Psoas muscle (tissue), 8 donors: Measurements from ENCODE around the gene SOX9. TPM values are rescaled to one million over a fixed set of nuclear protein-coding genes. Genes with fewer than 3 reads are reported as not detected.
A peak's percentile ranks its signal among the peaks of the same experiment; 100 is the strongest.

Experiments
- ATAC-seq, 4 donors: fragments of 200-7000 bp; cut with Tn5 transposase; one replicate each; pipeline ENCODE4 v1.9.1; 2020; ENCODE audit warnings: moderate library complexity in 3 of 4, mild to moderate bottlenecking in 2 of 4
- DNase-seq, 2 donors: peaks; one replicate each; pipeline ENCODE4 v3.0.0-alpha.2; 2020
- H3K27ac ChIP-seq: fragments of 200-600 bp; one replicate; pipeline ENCODE4 v1.8.0; 2022
- H3K27me3 ChIP-seq, 3 donors: fragments of 200-600 bp in 1 of 3; one replicate each; pipeline versions ENCODE4 v1.6.1 to v1.8.0; 2013 to 2022; ENCODE audit warnings: low read length in 2 of 3, mild to moderate bottlenecking in 2 of 3, moderate library complexity in 1 of 3; ENCODE audit not compliant: insufficient read depth in 3 of 3
- H3K36me3 ChIP-seq, 2 donors: fragments of 200-600 bp in 1 of 2; one replicate each; pipeline versions ENCODE4 v1.6.1 to v1.8.0; 2013 to 2022; ENCODE audit warnings: low read depth in 1 of 2, mild to moderate bottlenecking in 1 of 2, moderate library complexity in 1 of 2; ENCODE audit not compliant: insufficient read depth in 1 of 2
- H3K4me1 ChIP-seq: fragments of 200-600 bp; one replicate; pipeline ENCODE4 v1.8.0; 2022
- H3K4me3 ChIP-seq: fragments of 200-600 bp; one replicate; pipeline ENCODE4 v1.8.0; 2022; ENCODE audit warnings: mild to moderate bottlenecking
- H3K9me3 ChIP-seq: fragments of 200-600 bp; one replicate; pipeline ENCODE4 v1.8.0; 2022
- WGBS, 3 donors: extraction: QIAGEN DNeasy Blood & Tissue Kit; methylation state at CpG; one replicate each; pipeline versions ENCODE4 v1.1.6 to v1.1.7; 2013; 5-methylcytosine and 5-hydroxymethylcytosine counted together
- intact Hi-C, 2 donors: fragments of 100-400 bp; cut with DNase I; formaldehyde crosslinking; loops; one replicate each; pipeline versions ENCODE4 v1.11.0 to v1.14.2; 2022
- polyA plus RNA-seq, 3 donors: library from polyadenylated mRNA; stranded (reverse); fragments of 200-250 nt; gene quantifications; one replicate each; pipeline ENCODE4 v1.2.3, GENCODE V29; 2013
- total RNA-seq, 4 donors: library from RNA; stranded (reverse); fragmentation: NEBNext Ultra II Directional in 2 of 4; extraction: Animal tissue kit (Norgen Biotek cat#: 25700) in 2 of 4; gene quantifications; one replicate each; pipeline versions ENCODE4 v1.2.1 to v1.2.4, GENCODE V29; 2021 to 2023
- TF ChIP-seq, protein P1 (sequence below): fragments of 200-600 bp; IDR thresholded peaks from one replicate; pipeline ENCODE4 v1.8.0; 2022; ENCODE audit warnings: antibody characterized with exemption
- donor health status: healthy with polysubstance abuse.
- donor health status: DM: no; HTN: no; CAD: no; lungs with moderate emphysema.
- donor health status: Bipolar disorder and iron deficiency.
- donor health status: healthy.
- donor health status: DM: yes; HTN: yes; CAD: no.
- donor health status: DM: no; HTN: no; CAD: no.
- donor health status: DM: no; HTN: no; CAD: no.
- donor health status: DM: yes; HTN: yes; CAD: no.

SOX9 gene
- total and polyA plus RNA-seq, 7 donors = 0.58 to 2.7 (median 1.6) TPM

DNA sequence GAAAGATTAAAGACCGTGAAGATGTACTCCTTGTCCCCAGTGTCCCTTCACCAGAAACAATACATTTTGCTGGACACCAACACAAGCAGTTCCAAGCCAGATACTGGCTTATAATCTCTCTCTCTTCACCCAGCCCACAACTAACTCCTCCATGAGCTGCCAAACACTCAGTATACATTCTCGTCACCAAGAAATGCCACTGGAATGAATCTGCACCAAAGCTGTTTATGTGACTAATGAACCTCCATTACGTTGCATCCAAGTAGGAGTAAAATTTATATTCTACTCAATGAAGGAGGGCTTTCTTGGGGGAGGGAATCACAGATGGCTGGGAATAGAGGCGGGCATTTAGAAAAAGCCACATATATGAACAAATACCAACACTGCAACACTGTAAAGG, 20.9 kb upstream of the SOX9 start:
- Histone ChIP-seq H3K27me3 (no peaks in the 10 kb centered on the region), H3K9me3 (no peaks in the 10 kb centered on the region), H3K4me1 (no peaks in the 10 kb centered on the region), H3K27ac (no peak overlapping the region), H3K4me3 (no peak overlapping the region), H3K36me3 (no peaks in the 10 kb centered on the region)
- ATAC-seq (no peak), DNase-seq (no peak)
- TF ChIP-seq, protein P1, sequence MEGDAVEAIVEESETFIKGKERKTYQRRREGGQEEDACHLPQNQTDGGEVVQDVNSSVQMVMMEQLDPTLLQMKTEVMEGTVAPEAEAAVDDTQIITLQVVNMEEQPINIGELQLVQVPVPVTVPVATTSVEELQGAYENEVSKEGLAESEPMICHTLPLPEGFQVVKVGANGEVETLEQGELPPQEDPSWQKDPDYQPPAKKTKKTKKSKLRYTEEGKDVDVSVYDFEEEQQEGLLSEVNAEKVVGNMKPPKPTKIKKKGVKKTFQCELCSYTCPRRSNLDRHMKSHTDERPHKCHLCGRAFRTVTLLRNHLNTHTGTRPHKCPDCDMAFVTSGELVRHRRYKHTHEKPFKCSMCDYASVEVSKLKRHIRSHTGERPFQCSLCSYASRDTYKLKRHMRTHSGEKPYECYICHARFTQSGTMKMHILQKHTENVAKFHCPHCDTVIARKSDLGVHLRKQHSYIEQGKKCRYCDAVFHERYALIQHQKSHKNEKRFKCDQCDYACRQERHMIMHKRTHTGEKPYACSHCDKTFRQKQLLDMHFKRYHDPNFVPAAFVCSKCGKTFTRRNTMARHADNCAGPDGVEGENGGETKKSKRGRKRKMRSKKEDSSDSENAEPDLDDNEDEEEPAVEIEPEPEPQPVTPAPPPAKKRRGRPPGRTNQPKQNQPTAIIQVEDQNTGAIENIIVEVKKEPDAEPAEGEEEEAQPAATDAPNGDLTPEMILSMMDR = no peak
- intact Hi-C loops = no loop called here
- 87 to 89% (median 89%) methylated on average over 4 of the region's 4 CpGs for WGBS, 3 donors

DNA sequence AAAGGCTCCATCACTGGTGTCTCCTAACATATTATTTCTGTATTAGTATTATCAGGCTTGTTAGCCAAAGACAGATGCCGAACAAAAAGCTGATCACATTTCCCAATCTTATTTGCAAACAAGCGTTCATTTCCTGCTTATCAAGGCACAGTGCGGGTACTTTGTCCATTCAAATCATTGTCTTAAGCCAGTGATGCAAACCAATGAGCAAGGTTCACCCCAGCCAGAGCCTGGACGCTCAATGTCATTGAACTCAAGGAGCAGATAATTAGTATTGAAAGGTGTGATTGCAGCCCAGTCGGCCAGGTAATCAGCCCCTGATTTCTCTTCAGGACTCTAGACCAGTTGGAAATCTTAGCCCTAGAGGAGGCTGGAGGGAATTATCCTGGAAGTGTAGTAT, 20.4 kb upstream of the SOX9 start:
- Histone ChIP-seq H3K4me1 (no peaks in the 10 kb centered on the region), H3K27me3 (no peaks in the 10 kb centered on the region), H3K27ac (no peak overlapping the region), H3K9me3 (no peaks in the 10 kb centered on the region), H3K36me3 (no peaks in the 10 kb centered on the region), H3K4me3 (no peak overlapping the region)
- WGBS, 3 donors = 83 to 89% (median 89%) methylated on average over 5 of the region's 5 CpGs
- DNase-seq (no peak), ATAC-seq (no peak)
- TF ChIP-seq, protein P1 = no peak
- intact Hi-C loops = no loop called here

DNA sequence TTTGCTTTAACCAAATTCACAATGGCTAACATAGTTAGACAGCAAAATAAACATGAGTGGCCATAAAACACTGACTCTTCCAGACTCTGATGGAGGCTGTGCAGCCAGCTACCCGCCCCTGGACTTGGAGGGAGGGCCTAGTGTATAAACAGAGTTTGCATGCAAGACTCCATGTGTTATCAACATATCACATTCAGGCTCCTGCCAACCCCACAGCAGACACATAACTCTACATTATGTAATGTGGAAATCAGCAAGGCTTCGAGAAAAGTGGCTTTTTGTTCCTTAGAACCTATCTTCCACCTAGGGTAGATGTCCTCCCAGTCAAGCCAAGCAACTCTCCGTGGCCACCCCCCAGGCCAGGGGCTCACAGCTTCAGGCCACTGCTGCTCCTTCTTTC, 19.3 kb upstream of the SOX9 start:
- Histone ChIP-seq H3K9me3 (no peaks in the 10 kb centered on the region), H3K27ac (no peak overlapping the region), H3K4me1 (no peaks in the 10 kb centered on the region), H3K4me3 (no peak overlapping the region), H3K36me3 (no peaks in the 10 kb centered on the region), H3K27me3 (no peaks in the 10 kb centered on the region)
- TF ChIP-seq, protein P1 = no peak
- no peak for ATAC-seq
- WGBS, 3 donors = 76 to 84% (median 80%) methylated on average over 3 of the region's 3 CpGs
- intact Hi-C loops = no loop called here
- DNase-seq = no peak

DNA sequence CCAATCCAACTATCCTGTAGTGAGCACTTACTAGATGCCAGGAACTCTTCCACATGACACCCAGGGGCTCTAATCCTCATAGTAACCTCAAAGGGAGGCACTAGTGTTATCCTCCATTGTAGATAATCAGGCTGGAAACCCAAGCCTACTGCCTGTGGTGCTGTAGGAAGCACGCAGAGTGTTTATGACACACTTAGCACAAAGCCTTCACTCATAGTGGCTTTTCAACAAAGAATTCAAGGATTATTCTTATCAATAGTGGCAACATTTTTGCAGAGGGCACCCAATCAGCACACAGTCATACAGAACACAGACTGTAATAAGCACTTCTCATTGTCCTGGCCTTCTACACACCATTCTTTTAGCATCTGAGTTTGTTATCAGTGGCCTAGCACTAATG, 18.5 kb upstream of the SOX9 start:
- DNase-seq (no peak), ATAC-seq (no peak)
- Histone ChIP-seq H3K9me3 (no peaks in the 10 kb centered on the region), H3K27me3 (no peaks in the 10 kb centered on the region), H3K27ac (no peak overlapping the region), H3K4me3 (no peak overlapping the region), H3K4me1 (no peaks in the 10 kb centered on the region), H3K36me3 (no peaks in the 10 kb centered on the region)
- 88 to 100% (median 94%) methylated on average over 1 of the region's 1 CpG for WGBS, 3 donors
- TF ChIP-seq, protein P1 = no peak
- intact Hi-C loops = no loop called here

GRCh38 chr17:72104164-72104862, 16.5 kb upstream of the SOX9 start:
- 33 to 50% (median 37%) methylated on average over 11 of the region's 11 CpGs for WGBS, 3 donors
- no peaks in the 10 kb centered on the region for H3K9me3 ChIP-seq
- no peak overlapping the region for H3K27ac ChIP-seq
- H3K4me3 ChIP-seq = no peak overlapping the region
- peak; percentile 37 to 69 for DNase-seq
- no peaks in the 10 kb centered on the region for H3K36me3 ChIP-seq
- H3K4me1 ChIP-seq = no peaks in the 10 kb centered on the region
- intact Hi-C loops = no loop called here
- H3K27me3 ChIP-seq = no peaks in the 10 kb centered on the region
- no peak for ATAC-seq
- TF ChIP-seq, protein P1 = no peak
